SK-N-SH treated with all-trans-retinoic acid at 6 μM for 48 hours (cell line): Measurements from ENCODE around the gene TRAK2.

ENCODE experiments used
- ATAC-seq: fragments of 200-7000 bp; cut with Tn5 transposase; 3 replicates; pipeline ENCODE4 v1.9.1; 2020; ENCODE audit warnings: mild to moderate bottlenecking, moderate library complexity
- ARNTL ChIP-seq: fragments of 450-650 bp; formaldehyde crosslinking; IDR thresholded peaks from 2 replicates; pipeline ENCODE4 v1.5.0; 2020; ENCODE audit warnings: low read depth, mild to moderate bottlenecking, moderate library complexity, borderline replicate concordance
- BACH2 ChIP-seq: fragments of 250-450 bp; sonication (Bioruptor Pico); IDR thresholded peaks from 2 replicates; pipeline ENCODE4 v1.9.0; 2021; ENCODE audit warnings: mild to moderate bottlenecking, borderline replicate concordance
- CREB5 ChIP-seq: fragments of 250-450 bp; sonication (Bioruptor Pico); IDR thresholded peaks from 2 replicates; pipeline ENCODE4 v1.5.1; 2020; ENCODE audit warnings: low read depth, mild to moderate bottlenecking, moderate library complexity
- CSDC2 ChIP-seq: fragments of 250-450 bp; sonication (Bioruptor Pico); IDR thresholded peaks from 2 replicates; pipeline ENCODE4 v1.5.0; 2020; ENCODE audit warnings: mild to moderate bottlenecking, moderate library complexity
- CSRNP3 ChIP-seq: fragments of 250-450 bp; sonication (Bioruptor Pico); IDR thresholded peaks from 2 replicates; pipeline ENCODE4 v1.5.1; 2021; ENCODE audit warnings: mild to moderate bottlenecking, moderate library complexity
- GLIS3 ChIP-seq: fragments of 250-450 bp; sonication (Bioruptor Pico); IDR thresholded peaks from 2 replicates; pipeline ENCODE4 v1.5.0; 2020; ENCODE audit warnings: mild to moderate bottlenecking, moderate library complexity
- ISL1 ChIP-seq: fragments of 250-450 bp; sonication (Bioruptor Pico); IDR thresholded peaks from 2 replicates; pipeline ENCODE4 v2.1.2; 2022; ENCODE audit warnings: mild to moderate bottlenecking, moderate library complexity
- OSR1 ChIP-seq: fragments of 250-450 bp; sonication (Bioruptor Pico); IDR thresholded peaks from 2 replicates; pipeline ENCODE4 v1.8.0; 2022; ENCODE audit warnings: moderate library complexity, mild to moderate bottlenecking, inconsistent platforms
- PATZ1 ChIP-seq: fragments of 250-450 bp; sonication (Bioruptor Pico); IDR thresholded peaks from 2 replicates; pipeline ENCODE4 v1.8.0; 2020; ENCODE audit warnings: mild to moderate bottlenecking, moderate library complexity, borderline replicate concordance
- POU6F1 ChIP-seq: fragments of 250-450 bp; sonication (Bioruptor Pico); IDR thresholded peaks from 2 replicates; pipeline ENCODE4 v1.8.0; 2021; ENCODE audit warnings: low read depth, mild to moderate bottlenecking, moderate library complexity, borderline replicate concordance
- PPARA ChIP-seq: fragments of 250-450 bp; sonication (Bioruptor Pico); IDR thresholded peaks from 2 replicates; pipeline ENCODE4 v1.5.0; 2020; ENCODE audit warnings: mild to moderate bottlenecking, borderline replicate concordance
- RARB ChIP-seq: fragments of 250-450 bp; sonication (Bioruptor Pico); IDR thresholded peaks from 2 replicates; pipeline ENCODE4 v1.8.0; 2021; ENCODE audit warnings: mild to moderate bottlenecking, moderate library complexity
- SNAI2 ChIP-seq: fragments of 250-450 bp; sonication (Bioruptor Pico); IDR thresholded peaks from 2 replicates; pipeline ENCODE4 v1.5.0; 2020; ENCODE audit warnings: mild to moderate bottlenecking, moderate library complexity
- TCF4 ChIP-seq: fragments of 250-450 bp; sonication (Bioruptor Pico); IDR thresholded peaks from 2 replicates; pipeline ENCODE4 v1.8.0; 2021; ENCODE audit warnings: mild to moderate bottlenecking, moderate library complexity, borderline replicate concordance
- TOX ChIP-seq: fragments of 250-450 bp; sonication (Bioruptor Pico); IDR thresholded peaks from 2 replicates; pipeline ENCODE4 v1.8.0; 2021; ENCODE audit warnings: mild to moderate bottlenecking, moderate library complexity, borderline replicate concordance
- ZC3H10 ChIP-seq: fragments of 250-450 bp; sonication (Bioruptor Pico); IDR thresholded peaks from 2 replicates; pipeline ENCODE4 v1.5.1; 2021; ENCODE audit warnings: mild to moderate bottlenecking, moderate library complexity
- ZFP3 ChIP-seq: fragments of 250-450 bp; sonication (Bioruptor Pico); IDR thresholded peaks from 2 replicates; pipeline ENCODE4 v1.5.0; 2020; ENCODE audit warnings: mild to moderate bottlenecking, moderate library complexity
- ZFP30 ChIP-seq: fragments of 450-650 bp; formaldehyde crosslinking; IDR thresholded peaks from 2 replicates; pipeline ENCODE4 v1.5.0; 2022; ENCODE audit warnings: mild to moderate bottlenecking, moderate library complexity
- ZNF565 ChIP-seq: fragments of 450-650 bp; formaldehyde crosslinking; conservative IDR thresholded peaks from 2 replicates; pipeline ENCODE4 v1.5.0; 2020; ENCODE audit warnings: low read depth, mild to moderate bottlenecking, moderate library complexity
- ZNF70 ChIP-seq: fragments of 450-650 bp; formaldehyde crosslinking; IDR thresholded peaks from 2 replicates; pipeline ENCODE4 v1.5.0; 2020; ENCODE audit warnings: mild to moderate bottlenecking, moderate library complexity
- ZNF8 ChIP-seq: fragments of 450-650 bp; formaldehyde crosslinking; IDR thresholded peaks from 2 replicates; pipeline ENCODE4 v1.5.0; 2020; ENCODE audit warnings: mild to moderate bottlenecking, moderate library complexity

Gene TRAK2

GRCh38 chr2:201401815-201402214 is 49.4 kb downstream of the TRAK2 start:
- no peak for ATAC-seq
- TF ChIP-seq SNAI2 (CRISPR knock-in tag): no peak
- no peak for TF ChIP-seq ZFP30
- TF ChIP-seq ZNF70: no peak
- no peak for TF ChIP-seq TOX
- no peak for TF ChIP-seq ISL1 (CRISPR knock-in tag)
- no peak for TF ChIP-seq CREB5 (CRISPR knock-in tag)
- TF ChIP-seq PPARA (CRISPR knock-in tag): no peak
- TF ChIP-seq ZNF8 (CRISPR knock-in tag): no peak
- no peak for TF ChIP-seq ZNF565 (CRISPR knock-in tag)
- TF ChIP-seq RARB (CRISPR knock-in tag): no peak
- TF ChIP-seq POU6F1 (CRISPR knock-in tag): no peak
- TF ChIP-seq BACH2 (CRISPR knock-in tag): no peak
- no peak for TF ChIP-seq GLIS3
- TF ChIP-seq ZC3H10 (CRISPR knock-in tag): no peak
- TF ChIP-seq OSR1 (CRISPR knock-in tag): no peak
- TF ChIP-seq CSRNP3: no peak
- TF ChIP-seq ARNTL (CRISPR knock-in tag): no peak
- TF ChIP-seq, all 23 proteins: peak for 0

- TF ChIP-seq ZNF565 (CRISPR knock-in tag) (no peak), ARNTL (CRISPR knock-in tag) (no peak), ZNF8 (CRISPR knock-in tag) (no peak), OSR1 (CRISPR knock-in tag) (no peak), CREB5 (CRISPR knock-in tag) (no peak), TCF4 (CRISPR knock-in tag) (no peak), ZNF70 (no peak), ISL1 (CRISPR knock-in tag) (no peak), SNAI2 (CRISPR knock-in tag) (no peak)
- ATAC-seq: no peak
These were observed 54.7 kb downstream of the TRAK2 start for GRCh38 chr2:201396595-201396994.

- ATAC-seq: no peak
- TF ChIP-seq CSRNP3 (no peak), BACH2 (CRISPR knock-in tag) (no peak), GLIS3 (no peak), PATZ1 (CRISPR knock-in tag) (no peak), CSDC2 (CRISPR knock-in tag) (no peak), ISL1 (CRISPR knock-in tag) (no peak), ZFP3 (CRISPR knock-in tag) (no peak), ZFP30 (no peak), ZNF70 (no peak), POU6F1 (CRISPR knock-in tag) (no peak), ZC3H10 (CRISPR knock-in tag) (no peak), TOX (no peak), TCF4 (CRISPR knock-in tag) (no peak)
These were observed 68.1 kb downstream of the TRAK2 start for GRCh38 chr2:201383136-201383535.
